Measurements from ENCODE around the gene TMC4. TPM values are rescaled to one million over a fixed set of nuclear protein-coding genes. Genes with fewer than 3 reads are reported as not detected.
A peak's percentile ranks its signal among the peaks of the same experiment; 100 is the strongest.

TMC4 gene
- polyA plus RNA-seq, 3 donors: 1.5 to 2.5 (median 2.1) TPM

DNA sequence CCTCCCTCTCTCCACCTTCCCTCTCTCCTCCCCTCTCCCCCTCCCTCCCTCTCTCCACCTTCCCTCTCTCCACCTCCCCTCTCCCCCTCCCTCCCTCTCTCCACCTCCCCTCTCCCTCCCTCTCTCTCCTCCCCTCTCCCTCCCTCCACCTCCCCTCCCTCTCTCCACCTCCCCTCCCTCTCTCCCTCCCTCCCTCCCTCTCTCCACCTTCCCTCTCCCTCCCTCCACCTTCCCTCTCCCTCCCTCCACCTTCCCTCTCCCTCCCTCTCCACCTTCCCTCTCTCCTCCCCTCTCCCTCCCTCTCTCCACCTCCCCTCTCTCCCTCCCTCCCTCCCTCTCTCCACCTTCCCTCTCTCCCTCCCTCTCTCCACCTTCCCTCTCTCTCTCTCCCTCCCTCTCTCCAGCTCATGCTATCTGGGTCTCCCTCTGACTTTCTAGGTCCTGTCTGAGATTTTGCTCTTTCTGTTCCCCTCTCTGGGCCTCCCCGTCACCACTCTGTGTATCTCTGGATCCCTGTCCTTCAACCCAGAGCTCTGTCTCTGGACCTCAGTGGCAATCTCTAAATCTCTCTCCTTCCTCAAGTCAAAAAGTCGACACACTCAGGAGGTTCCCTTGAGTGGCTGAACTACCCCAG lies 38.9 kb downstream of the TMC4 start:
- peaks cover 0 to 3% of the 10 kb centered on the region in 2 donors for H3K27me3 ChIP-seq (ENCODE audit: control insufficient read depth in 2 of 2, insufficient read depth in 2 of 2, low read length in 2 of 2)
- Mint-ChIP-seq H3K4me3 (peak overlapping the region in 1 of 2 donors; percentile 31), H3K9me3 (peaks cover 0 to 2% (median 0%) of the 10 kb centered on the region in 7 donors), H3K4me1 (peaks cover 19% of the 10 kb centered on the region), H3K27me3 (ENCODE audit: low read depth in 3 of 3) (peaks cover 2 to 12% (median 2%) of the 10 kb centered on the region in 3 donors), H3K27ac (peak overlapping the region in 1 of 7 donors; percentile 26), H3K36me3 (peaks cover 18 to 38% of the 10 kb centered on the region in 2 donors)
- no peak overlapping the region for H2AFZ ChIP-seq (ENCODE audit: insufficient read depth, low read depth, low read length, poor library complexity, severe bottlenecking)
- H3K4me3 ChIP-seq (replicated peaks in 1 of 3; ENCODE audit: low read depth in 2 of 3, low read length in 3 of 3): no peak overlapping the region
- intact Hi-C loops (cut with micrococcal nuclease): no loop called here
- no peak overlapping the region for H3K4me2 ChIP-seq (replicated peaks; ENCODE audit: extremely low read depth, low read length, poor library complexity, severe bottlenecking)
- H3K27ac ChIP-seq (ENCODE audit: low read depth in 1 of 2, low read length in 2 of 2): no peak overlapping the region
- peaks cover 22 to 26% of the 10 kb centered on the region in 2 donors for H3K4me1 ChIP-seq (ENCODE audit: control insufficient read depth in 1 of 2, insufficient read depth in 2 of 2, low read length in 2 of 2)
- DNase-seq: no peak
- H3K36me3 ChIP-seq (replicated peaks in 1 of 2; ENCODE audit: control insufficient read depth in 1 of 2, insufficient read depth in 2 of 2, low read length in 2 of 2): peaks cover 24 to 27% of the 10 kb centered on the region in 2 donors
- TF ChIP-seq, protein P1, sequence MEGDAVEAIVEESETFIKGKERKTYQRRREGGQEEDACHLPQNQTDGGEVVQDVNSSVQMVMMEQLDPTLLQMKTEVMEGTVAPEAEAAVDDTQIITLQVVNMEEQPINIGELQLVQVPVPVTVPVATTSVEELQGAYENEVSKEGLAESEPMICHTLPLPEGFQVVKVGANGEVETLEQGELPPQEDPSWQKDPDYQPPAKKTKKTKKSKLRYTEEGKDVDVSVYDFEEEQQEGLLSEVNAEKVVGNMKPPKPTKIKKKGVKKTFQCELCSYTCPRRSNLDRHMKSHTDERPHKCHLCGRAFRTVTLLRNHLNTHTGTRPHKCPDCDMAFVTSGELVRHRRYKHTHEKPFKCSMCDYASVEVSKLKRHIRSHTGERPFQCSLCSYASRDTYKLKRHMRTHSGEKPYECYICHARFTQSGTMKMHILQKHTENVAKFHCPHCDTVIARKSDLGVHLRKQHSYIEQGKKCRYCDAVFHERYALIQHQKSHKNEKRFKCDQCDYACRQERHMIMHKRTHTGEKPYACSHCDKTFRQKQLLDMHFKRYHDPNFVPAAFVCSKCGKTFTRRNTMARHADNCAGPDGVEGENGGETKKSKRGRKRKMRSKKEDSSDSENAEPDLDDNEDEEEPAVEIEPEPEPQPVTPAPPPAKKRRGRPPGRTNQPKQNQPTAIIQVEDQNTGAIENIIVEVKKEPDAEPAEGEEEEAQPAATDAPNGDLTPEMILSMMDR (IDR thresholded peaks at IDR 0.05): no peak
- peaks cover 10% of the 10 kb centered on the region for H4K20me1 ChIP-seq (ENCODE audit: insufficient read depth, low read length)
- peaks cover 15% of the 10 kb centered on the region for H3K79me2 ChIP-seq (ENCODE audit: insufficient read depth, low read length)
- H3K9ac ChIP-seq (ENCODE audit: insufficient read depth, low read length, poor library complexity, severe bottlenecking): no peak overlapping the region
- WGBS (ENCODE audit: insufficient coverage): 65% methylated on average over 2 of the region's 2 CpGs
- peaks cover 0 to 2% of the 10 kb centered on the region in 2 donors for H3K9me3 ChIP-seq (replicated peaks in 1 of 2; ENCODE audit: control insufficient read depth in 1 of 2, insufficient read depth in 1 of 2, low read length in 2 of 2)

DNA sequence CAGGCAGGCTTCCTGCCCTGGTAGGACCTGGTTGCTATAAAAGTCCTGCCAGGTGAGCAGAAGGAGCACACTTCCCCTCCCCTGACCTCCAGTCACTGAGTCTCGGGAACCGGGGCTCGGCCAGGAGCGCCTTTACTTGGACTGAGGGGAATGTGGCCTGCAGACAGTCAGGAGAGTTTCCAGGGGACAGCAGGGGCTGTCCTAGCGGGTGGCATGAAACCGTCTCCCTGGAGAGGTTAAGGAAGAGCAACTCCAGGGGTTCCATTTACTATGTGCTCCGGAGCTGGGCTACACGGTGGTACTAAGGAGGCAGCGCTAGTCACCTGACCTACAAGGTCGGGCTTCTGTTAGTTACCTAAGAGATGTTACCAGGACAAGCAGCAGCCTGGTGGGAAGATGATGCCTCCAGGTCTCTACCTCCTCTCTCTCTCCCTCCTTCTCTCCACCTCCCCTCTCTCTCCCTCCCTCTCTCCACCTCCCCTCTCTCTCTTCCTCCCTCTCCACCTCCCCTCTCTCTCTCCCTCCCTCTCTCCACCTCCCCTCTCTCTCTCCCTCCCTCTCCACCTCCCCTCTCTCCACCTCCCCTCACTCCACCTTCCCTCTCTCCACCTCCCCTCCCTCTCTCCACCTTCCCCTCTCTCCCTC lies 39.5 kb downstream of the TMC4 start:
- TF ChIP-seq, protein P1 (IDR thresholded peaks at IDR 0.05): no peak
- Mint-ChIP-seq H3K36me3 (peaks cover 20 to 43% of the 10 kb centered on the region in 2 donors), H3K4me1 (peaks cover 12% of the 10 kb centered on the region), H3K4me3 (no peak overlapping the region), H3K27me3 (ENCODE audit: low read depth in 3 of 3) (peaks cover 2 to 12% (median 2%) of the 10 kb centered on the region in 3 donors), H3K9me3 (peaks cover 0 to 2% (median 0%) of the 10 kb centered on the region in 7 donors), H3K27ac (no peak overlapping the region)
- Histone ChIP-seq H3K9me3 (replicated peaks in 1 of 2; ENCODE audit: control insufficient read depth in 1 of 2, insufficient read depth in 1 of 2, low read length in 2 of 2) (peaks cover 0 to 2% of the 10 kb centered on the region in 2 donors), H3K4me2 (replicated peaks; ENCODE audit: extremely low read depth, low read length, poor library complexity, severe bottlenecking) (no peak overlapping the region), H3K27me3 (ENCODE audit: control insufficient read depth in 2 of 2, insufficient read depth in 2 of 2, low read length in 2 of 2) (peaks cover 0 to 3% of the 10 kb centered on the region in 2 donors), H3K9ac (ENCODE audit: insufficient read depth, low read length, poor library complexity, severe bottlenecking) (no peak overlapping the region), H4K20me1 (ENCODE audit: insufficient read depth, low read length) (peaks cover 4% of the 10 kb centered on the region), H3K36me3 (replicated peaks in 1 of 2; ENCODE audit: control insufficient read depth in 1 of 2, insufficient read depth in 2 of 2, low read length in 2 of 2) (peaks cover 29 to 33% of the 10 kb centered on the region in 2 donors), H2AFZ (ENCODE audit: insufficient read depth, low read depth, low read length, poor library complexity, severe bottlenecking) (no peak overlapping the region), H3K79me2 (ENCODE audit: insufficient read depth, low read length) (peaks cover 9% of the 10 kb centered on the region), H3K4me3 (replicated peaks in 1 of 3; ENCODE audit: low read depth in 2 of 3, low read length in 3 of 3) (no peak overlapping the region), H3K4me1 (ENCODE audit: control insufficient read depth in 1 of 2, insufficient read depth in 2 of 2, low read length in 2 of 2) (peaks cover 15 to 19% of the 10 kb centered on the region in 2 donors), H3K27ac (ENCODE audit: low read depth in 1 of 2, low read length in 2 of 2) (no peak overlapping the region)
- peak in 1 of 3 donors; percentile 63 for DNase-seq
- intact Hi-C loops (cut with micrococcal nuclease): no loop called here
- WGBS (ENCODE audit: insufficient coverage): 88% methylated on average over 10 of the region's 10 CpGs

Measured in CD14-positive monocyte (primary cell).